GM23338 (cell line): ENCODE results near the gene STARD8. TPM values are rescaled to one million over a fixed set of nuclear protein-coding genes. Genes with fewer than 3 reads are reported as not detected.

ENCODE experiments used
- ATAC-seq: fragments of 200-7000 bp; cut with Tn5 transposase; 3 replicates; pipeline ENCODE4 v1.9.1; 2020
- DNase-seq: peaks from one replicate; pipeline ENCODE4 v3.0.0-alpha.2; 2015; ENCODE audit warnings: low spot score
- H2AFZ ChIP-seq: fragments of 200-600 bp; sonication (generic); 2 replicates; pipeline ENCODE4 v1.8.0; 2016; ENCODE audit warnings: antibody characterized with exemption, mild to moderate bottlenecking, moderate library complexity
- H3F3A ChIP-seq: fragments of 200-600 bp; sonication (generic); replicated peaks from 2 replicates; pipeline ENCODE4 v1.8.0; 2017; ENCODE audit warnings: antibody characterized with exemption, mixed run types, low read depth
- H3K27ac ChIP-seq: fragments of 200-600 bp; sonication (generic); 2 replicates; pipeline ENCODE4 v1.6.1; 2016; ENCODE audit warnings: low read depth
- H3K27me3 ChIP-seq: fragments of 200-600 bp; sonication (generic); 2 replicates; pipeline ENCODE4 v1.8.0; 2016; ENCODE audit warnings: mild to moderate bottlenecking, mixed run types, moderate library complexity; ENCODE audit not compliant: insufficient read depth
- H3K36me3 ChIP-seq: fragments of 200-600 bp; sonication (generic); 2 replicates; pipeline ENCODE4 v1.8.0; 2016; ENCODE audit warnings: mild to moderate bottlenecking; ENCODE audit not compliant: insufficient read depth
- H3K4me1 ChIP-seq: fragments of 200-600 bp; sonication (generic); 2 replicates; pipeline ENCODE4 v1.8.0; 2016; ENCODE audit warnings: mild to moderate bottlenecking, moderate library complexity; ENCODE audit not compliant: insufficient read depth
- H3K4me2 ChIP-seq: fragments of 200-600 bp; sonication (generic); 2 replicates; pipeline ENCODE4 v1.7.1; 2017; ENCODE audit warnings: mixed run types
- H3K4me3 ChIP-seq: fragments of 200-600 bp; sonication (generic); 2 replicates; pipeline ENCODE4 v1.6.1; 2016; ENCODE audit warnings: mixed run types
- H3K79me2 ChIP-seq: fragments of 200-600 bp; sonication (generic); replicated peaks from 2 replicates; pipeline ENCODE4 v1.8.0; 2017; ENCODE audit warnings: mild to moderate bottlenecking; ENCODE audit not compliant: insufficient read depth
- H3K9me2 ChIP-seq: fragments of 200-600 bp; sonication (generic); 2 replicates; pipeline ENCODE4 v1.8.0; 2017; ENCODE audit not compliant: insufficient read depth
- H4K20me1 ChIP-seq: fragments of 200-600 bp; sonication (generic); replicated peaks from 2 replicates; pipeline ENCODE4 v1.8.0; 2017; ENCODE audit warnings: mild to moderate bottlenecking; ENCODE audit not compliant: insufficient read depth
- H3K27ac Mint-ChIP-seq: 2 replicates; pipeline ENCODE4 v1.8.0; 2020; ENCODE audit warnings: inconsistent platforms, mild to moderate bottlenecking, moderate library complexity, mixed read lengths
- H3K27me3 Mint-ChIP-seq: 3 replicates; pipeline ENCODE4 v1.8.0; 2022; ENCODE audit warnings: low read depth, mild to moderate bottlenecking, moderate library complexity, mixed read lengths, inconsistent platforms; ENCODE audit not compliant: insufficient read depth, poor library complexity
- H3K36me3 Mint-ChIP-seq: 3 replicates; pipeline ENCODE4 v1.8.0; 2021; ENCODE audit warnings: low read depth, mild to moderate bottlenecking, inconsistent platforms, moderate library complexity, mixed read lengths
- H3K4me1 Mint-ChIP-seq: 3 replicates; pipeline ENCODE4 v1.8.0; 2020; ENCODE audit warnings: mild to moderate bottlenecking, inconsistent platforms, mixed read lengths
- H3K4me3 Mint-ChIP-seq: 3 replicates; pipeline ENCODE4 v1.8.0; 2021; ENCODE audit warnings: moderate library complexity, mild to moderate bottlenecking, inconsistent platforms, mixed read lengths
- H3K9me3 Mint-ChIP-seq: 3 replicates; pipeline ENCODE4 v1.8.0; 2020; ENCODE audit warnings: moderate library complexity, mild to moderate bottlenecking, inconsistent platforms, mixed read lengths
- CREB1 ChIP-seq: fragments of 250-450 bp; sonication (Bioruptor Pico); IDR thresholded peaks from 2 replicates; pipeline ENCODE4 v1.5.0; 2020; ENCODE audit warnings: low read depth, mild to moderate bottlenecking, moderate library complexity
- CTCF ChIP-seq, 2 experiments: fragments of 200-600 bp in 1 of 2; sonication (generic) in 1 of 2; conservative IDR thresholded peaks; 2 replicates each; pipeline versions ENCODE4 v1.5.1 to v1.6.1; 2016 to 2017; ENCODE audit warnings: antibody characterized with exemption in 2 of 2, low read depth in 2 of 2, mild to moderate bottlenecking in 2 of 2, moderate library complexity in 1 of 2
- ETS1 ChIP-seq: IDR thresholded peaks from 2 replicates; pipeline ENCODE4 v1.6.1; 2016; ENCODE audit warnings: antibody characterized with exemption
- NANOG ChIP-seq: IDR thresholded peaks from 2 replicates; pipeline ENCODE4 v1.6.1; 2016; ENCODE audit warnings: antibody characterized with exemption, borderline replicate concordance
- ZNF114 ChIP-seq: fragments of 250-450 bp; sonication (Bioruptor Pico); IDR thresholded peaks from 2 replicates; pipeline ENCODE4 v1.5.0; 2020; ENCODE audit warnings: mild to moderate bottlenecking, moderate library complexity
- ZNF331 ChIP-seq: fragments of 250-450 bp; sonication (Bioruptor Pico); IDR thresholded peaks from 2 replicates; pipeline ENCODE4 v1.5.0; 2020; ENCODE audit warnings: low read depth, mild to moderate bottlenecking, moderate library complexity
- ZNF462 ChIP-seq: fragments of 250-450 bp; sonication (Bioruptor Pico); IDR thresholded peaks from 2 replicates; pipeline ENCODE4 v1.5.0; 2020; ENCODE audit warnings: mild to moderate bottlenecking, moderate library complexity
- polyA plus RNA-seq: library from polyadenylated mRNA; unstranded; fragments of >200 nt; fragmentation: Nextera tagmentation; extraction: Ambion mirVana; gene quantifications from 2 replicates; pipeline ENCODE4 v1.2.1, GENCODE V29; 2016
- total RNA-seq: library from RNA; depleted of rRNA; stranded (reverse); fragments of >200 nt; shearing (Covaris generic); gene quantifications from 2 replicates; pipeline ENCODE4 v1.2.3, GENCODE V29; 2014

STARD8 gene
- total and polyA plus RNA-seq, 2 experiments from 2014 or later, result 0.74 to 5.6 TPM

DNA sequence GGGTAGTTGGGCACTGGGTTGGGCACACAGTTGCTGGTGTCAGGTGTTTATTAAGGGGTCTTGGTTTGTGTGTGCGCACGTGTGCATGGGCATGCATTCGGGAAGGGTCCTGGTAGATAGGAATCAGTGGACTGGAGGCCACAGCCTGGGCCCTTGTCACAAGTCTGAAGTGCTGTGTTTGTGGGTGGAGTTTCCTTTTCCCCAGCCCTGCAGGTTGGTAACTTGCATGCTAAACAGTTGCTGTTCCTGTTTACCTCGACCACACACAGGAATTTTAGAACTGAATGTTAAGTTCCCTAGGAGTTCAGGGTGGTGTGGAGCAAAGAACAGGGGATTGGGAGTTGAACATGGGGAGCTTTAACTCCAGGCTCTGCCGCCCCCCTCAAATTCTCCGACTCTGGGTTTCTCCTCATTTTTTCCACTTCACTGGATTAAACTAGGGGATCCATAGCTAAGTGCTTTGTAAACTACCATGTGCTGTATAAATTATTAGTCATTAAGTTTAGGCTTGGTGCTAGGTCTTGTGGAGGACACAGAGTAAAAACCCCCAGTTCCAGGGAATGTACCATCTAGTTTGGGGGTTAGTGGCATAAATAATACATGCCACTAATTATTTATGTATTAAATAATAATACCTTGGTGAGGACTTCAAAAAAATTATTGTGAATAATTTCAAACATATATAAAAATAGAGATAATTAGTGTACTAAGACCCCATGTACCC lies 49.0 kb downstream of the STARD8 start:
- DNase-seq (no peak), ATAC-seq (no peak)
- H3K27ac Mint-ChIP-seq, result no peak overlapping the region
- peaks cover 7% of the 10 kb centered on the region; the same call in 1 of the 2 replicates for H3K4me1 ChIP-seq
- no peak overlapping the region for H3K4me3 ChIP-seq
- H3K79me2 ChIP-seq, result no peaks in the 10 kb centered on the region
- H3K9me3 Mint-ChIP-seq, result no peaks in the 10 kb centered on the region; the same call in 2 of the 3 replicates
- no peak overlapping the region for H2AFZ ChIP-seq
- H3K4me2 ChIP-seq, result no peak overlapping the region
- peaks cover 6% of the 10 kb centered on the region for H3K27me3 Mint-ChIP-seq
- TF ChIP-seq ZNF462 (CRISPR knock-in tag) (no peak), NANOG (no peak), ZNF331 (no peak), CREB1 (CRISPR knock-in tag) (no peak), ZNF114 (CRISPR knock-in tag) (no peak), CTCF (conservative IDR thresholded peaks at IDR 0.05; ENCODE audit: low read depth in 2 of 2) (no peak), ETS1 (no peak)
- H3K4me1 Mint-ChIP-seq, result peaks cover 20% of the 10 kb centered on the region
- no peaks in the 10 kb centered on the region for H4K20me1 ChIP-seq
- H3K27me3 ChIP-seq, result peaks cover 6% of the 10 kb centered on the region
- no peak overlapping the region for H3K4me3 Mint-ChIP-seq
- H3K9me2 ChIP-seq, result no peaks in the 10 kb centered on the region
- H3K27ac ChIP-seq, result no peak overlapping the region
- H3F3A ChIP-seq, result no peaks in the 10 kb centered on the region
- H3K36me3 Mint-ChIP-seq, result no peaks in the 10 kb centered on the region
- H3K36me3 ChIP-seq, result no peaks in the 10 kb centered on the region
